Eye (tissue), 1 donor: Measurements from ENCODE around the gene ZNF385B.
"Not testable (repeated sequence)": the region's sequence is repeated elsewhere in the genome, so short reads cannot be mapped to it uniquely, and the experiment has no call there.

Experiments used
- DNase-seq: peaks from one replicate; pipeline ENCODE4 v3.0.0-alpha.2; 2015

ZNF385B gene

GRCh38 chr2:179675435-179675834, 186.0 kb downstream of the ZNF385B start:
- DNase-seq, result no peak

- DNase-seq, result no peak
These were observed 190.1 kb downstream of the ZNF385B start for GRCh38 chr2:179671043-179671981.

- DNase-seq, result no peak
These were observed 192.2 kb downstream of the ZNF385B start for GRCh38 chr2:179669196-179669595.

- peak; percentile 12 for DNase-seq
These were observed 196.2 kb downstream of the ZNF385B start for GRCh38 chr2:179664972-179665812.

GRCh38 chr2:179661986-179662385, 199.4 kb downstream of the ZNF385B start:
- no peak for DNase-seq

GRCh38 chr2:179657068-179657595, 204.3 kb downstream of the ZNF385B start:
- DNase-seq, result no peak

- DNase-seq, result no peak
These were observed 205.8 kb downstream of the ZNF385B start for GRCh38 chr2:179655627-179656026.

GRCh38 chr2:179654806-179655205, 206.6 kb downstream of the ZNF385B start:
- DNase-seq, result no peak

GRCh38 chr2:179652296-179652695, 209.1 kb downstream of the ZNF385B start:
- no peak for DNase-seq

- DNase-seq, result no peak
These were observed 211.0 kb downstream of the ZNF385B start for GRCh38 chr2:179650420-179650819.

GRCh38 chr2:179646862-179647587, 214.4 kb downstream of the ZNF385B start:
- no peak for DNase-seq

- no peak for DNase-seq
These were observed 215.1 kb downstream of the ZNF385B start for GRCh38 chr2:179646173-179646769.

GRCh38 chr2:179645047-179645446, 216.4 kb downstream of the ZNF385B start:
- no peak for DNase-seq

- no peak for DNase-seq
These were observed 218.9 kb downstream of the ZNF385B start for GRCh38 chr2:179642462-179642861.

GRCh38 chr2:179636995-179637394, 224.4 kb downstream of the ZNF385B start:
- no peak for DNase-seq

- no peak for DNase-seq
These were observed 225.1 kb downstream of the ZNF385B start for GRCh38 chr2:179636100-179636980.

GRCh38 chr2:179631769-179632385, 229.5 kb downstream of the ZNF385B start:
- not testable (repeated sequence) for DNase-seq

- not testable (repeated sequence) for DNase-seq
These were observed 231.6 kb downstream of the ZNF385B start for GRCh38 chr2:179629776-179630175.

- no peak for DNase-seq
These were observed 235.2 kb downstream of the ZNF385B start for GRCh38 chr2:179626261-179626660.

GRCh38 chr2:179622635-179623300, 238.6 kb downstream of the ZNF385B start:
- DNase-seq, result no peak
